Neural cell (in vitro differentiated cells): ENCODE measurements around the gene NUP133. TPM values are rescaled to one million over a fixed set of nuclear protein-coding genes. Genes with fewer than 3 reads are reported as not detected.

Source experiments
- H2AFZ ChIP-seq: fragments of 200-600, 300-800 bp; sonication (generic), shearing (Covaris generic); 2 replicates; pipeline ENCODE4 v1.6.0; 2014; ENCODE audit warnings: low read depth, mild to moderate bottlenecking, antibody characterized with exemption, low read length, moderate library complexity
- H3F3A ChIP-seq: fragments of 200-600 bp; shearing (Covaris generic); 2 replicates; pipeline ENCODE4 v1.6.1; 2016; ENCODE audit warnings: mild to moderate bottlenecking, moderate library complexity, mixed read lengths, antibody characterized with exemption, low read length; ENCODE audit not compliant: insufficient read depth, poor library complexity, severe bottlenecking
- H3K27ac ChIP-seq: fragments of 200-600, 300-800 bp; sonication (generic), shearing (Covaris generic); 2 replicates; pipeline ENCODE4 v1.5.1; 2014; ENCODE audit warnings: mild to moderate bottlenecking, low read length, moderate library complexity
- H3K27me3 ChIP-seq: fragments of 300-800, 200-600 bp; sonication (generic), shearing (Covaris generic); 2 replicates; pipeline ENCODE4 v1.6.0; 2014; ENCODE audit warnings: mild to moderate bottlenecking, low read depth, low read length, moderate library complexity; ENCODE audit not compliant: insufficient read depth
- H3K36me3 ChIP-seq: fragments of 300-800, 200-600 bp; sonication (generic), shearing (Covaris generic); 2 replicates; pipeline ENCODE4 v1.5.1; 2014; ENCODE audit warnings: mild to moderate bottlenecking, antibody characterized with exemption, low read length, moderate library complexity; ENCODE audit not compliant: insufficient read depth
- H3K4me2 ChIP-seq: fragments of 300-800, 200-600 bp; sonication (generic), shearing (Covaris generic); 2 replicates; pipeline ENCODE4 v1.6.0; 2014; ENCODE audit warnings: mild to moderate bottlenecking, low read length
- H3K4me3 ChIP-seq: fragments of 300-800, 200-600 bp; sonication (generic), shearing (Covaris generic); 2 replicates; pipeline ENCODE4 v1.5.1; 2014; ENCODE audit warnings: mild to moderate bottlenecking, low read length, moderate library complexity
- H3K79me2 ChIP-seq: fragments of 200-600 bp; shearing (Covaris generic); replicated peaks from 2 replicates; pipeline ENCODE4 v1.6.0; 2014; ENCODE audit warnings: mild to moderate bottlenecking, low read length, moderate library complexity; ENCODE audit not compliant: insufficient read depth
- H3K9ac ChIP-seq: fragments of 300-800, 200-600 bp; sonication (generic), shearing (Covaris generic); 2 replicates; pipeline ENCODE4 v1.6.1; 2016; ENCODE audit warnings: mild to moderate bottlenecking, low read length, mixed read lengths
- H3K9me2 ChIP-seq: fragments of 200-600 bp; shearing (Covaris generic); 2 replicates; pipeline ENCODE4 v1.6.1; 2016; ENCODE audit warnings: mild to moderate bottlenecking, low read length, mixed read lengths; ENCODE audit not compliant: insufficient read depth
- H3K9me3 ChIP-seq: fragments of 200-600, 300-800 bp; sonication (generic), shearing (Covaris generic); 2 replicates; pipeline ENCODE4 v1.6.1; 2016; ENCODE audit warnings: mild to moderate bottlenecking, mixed run types, low read length, moderate library complexity, mixed read lengths
- H4K20me1 ChIP-seq: fragments of 200-600 bp; shearing (Covaris generic); 2 replicates; pipeline ENCODE4 v1.6.1; 2016; ENCODE audit warnings: mild to moderate bottlenecking, mixed run types; ENCODE audit not compliant: insufficient read depth
- EP300 ChIP-seq: fragments of 450-650 bp; conservative IDR thresholded peaks from 2 replicates; pipeline ENCODE4 v1.6.1; 2014; ENCODE audit warnings: antibody characterized with exemption, mild to moderate bottlenecking, moderate library complexity; ENCODE audit not compliant: poor library complexity, severe bottlenecking
- EZH2 ChIP-seq: fragments of 200-600, 300-800 bp; shearing (Covaris generic), sonication (generic); IDR thresholded peaks from 2 replicates; pipeline ENCODE4 v1.6.1; 2014; ENCODE audit warnings: antibody characterized with exemption, low read length, borderline replicate concordance, mild to moderate bottlenecking; ENCODE audit not compliant: insufficient read depth, poor library complexity, severe bottlenecking
- MXI1 ChIP-seq: fragments of 450-650 bp; conservative IDR thresholded peaks from 2 replicates; pipeline ENCODE4 v1.6.1; 2014; ENCODE audit warnings: antibody characterized with exemption, mild to moderate bottlenecking; ENCODE audit not compliant: poor library complexity, severe bottlenecking
- POLR2AphosphoS5 ChIP-seq: IDR thresholded peaks from 2 replicates; pipeline ENCODE4 v1.6.1; 2012
- RAD21 ChIP-seq: fragments of 450-650 bp; conservative IDR thresholded peaks from 2 replicates; pipeline ENCODE4 v1.6.1; 2014; ENCODE audit warnings: antibody characterized with exemption, mild to moderate bottlenecking, moderate library complexity
- SMC3 ChIP-seq: fragments of 450-650 bp; conservative IDR thresholded peaks from 2 replicates; pipeline ENCODE4 v1.6.1; 2014; ENCODE audit warnings: antibody characterized with exemption, mild to moderate bottlenecking, moderate library complexity; ENCODE audit not compliant: poor library complexity
- TAF1 ChIP-seq: IDR thresholded peaks from 2 replicates; pipeline ENCODE4 v1.6.1; 2012; ENCODE audit warnings: low read depth
- polyA plus RNA-seq: library from polyadenylated mRNA; depleted of rRNA; stranded (reverse); fragments of >200 nt; gene quantifications from 2 replicates; pipeline ENCODE4 v1.2.3, GENCODE V29; 2014
- TF ChIP-seq, protein P1 (sequence below): IDR thresholded peaks from 2 replicates; pipeline ENCODE4 v1.6.1; 2012; ENCODE audit warnings: borderline replicate concordance
- TF ChIP-seq, protein P2 (sequence below): fragments of 450-650 bp; IDR thresholded peaks from 2 replicates; pipeline ENCODE4 v1.5.1; 2014; ENCODE audit warnings: antibody characterized with exemption, mild to moderate bottlenecking, moderate library complexity; ENCODE audit not compliant: poor library complexity, severe bottlenecking

Gene NUP133
- polyA plus RNA-seq, 1 donor from 2014 or later: 73.4 TPM

DNA sequence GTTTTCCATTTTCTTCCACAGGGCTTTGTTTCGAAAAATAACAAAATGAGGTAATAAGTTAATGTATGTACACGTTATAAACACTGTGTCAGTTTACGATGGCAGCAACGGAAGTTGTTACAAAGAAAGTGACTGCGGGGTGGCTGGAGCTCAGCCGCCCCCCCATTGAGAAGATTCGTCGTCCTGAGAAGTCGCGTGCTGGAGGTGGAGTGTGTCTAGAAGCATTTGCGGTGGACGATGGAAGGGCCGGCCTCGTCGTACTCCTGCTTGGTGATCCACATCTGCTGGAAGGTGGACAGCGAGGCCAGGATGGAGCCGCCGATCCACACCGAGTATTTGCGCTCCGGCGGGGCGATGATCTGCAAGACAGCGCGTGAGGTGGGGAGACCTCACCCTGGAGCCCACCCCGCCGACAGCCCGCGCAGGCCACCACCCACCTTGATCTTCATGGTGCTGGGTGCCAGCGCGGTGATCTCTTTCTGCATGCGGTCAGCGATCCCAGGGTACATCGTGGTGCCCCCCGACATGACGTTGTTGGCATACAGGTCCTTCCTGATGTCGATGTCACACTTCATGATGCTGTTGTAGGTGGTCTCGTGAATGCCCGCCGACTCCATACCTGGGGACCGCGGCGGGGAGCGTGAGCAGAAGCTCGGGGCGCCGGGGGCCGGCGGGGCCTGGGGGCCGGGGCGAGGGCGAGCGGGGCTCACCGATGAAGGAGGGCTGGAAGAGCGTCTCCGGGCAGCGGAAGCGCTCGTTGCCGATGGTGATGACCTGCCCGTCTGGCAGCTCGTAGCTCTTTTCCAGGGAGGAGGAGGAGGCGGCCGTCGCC, 76.6 kb downstream of the NUP133 start:
- H3K9ac ChIP-seq: no peak overlapping the region
- no peaks in the 10 kb centered on the region for H3K79me2 ChIP-seq
- no peaks in the 10 kb centered on the region for H3F3A ChIP-seq
- no peaks in the 10 kb centered on the region for H3K9me2 ChIP-seq
- no peaks in the 10 kb centered on the region for H4K20me1 ChIP-seq
- no peak overlapping the region for H3K27ac ChIP-seq
- peak overlapping the region; percentile 57 for H3K4me3 ChIP-seq
- H3K36me3 ChIP-seq: no peaks in the 10 kb centered on the region
- no peak overlapping the region for H3K4me2 ChIP-seq
- peaks cover 62% of the 10 kb centered on the region for H3K27me3 ChIP-seq
- H3K9me3 ChIP-seq: no peaks in the 10 kb centered on the region
- H2AFZ ChIP-seq: no peak overlapping the region
- no peak for TF ChIP-seq EZH2
- TF ChIP-seq TAF1: no peak
- TF ChIP-seq POLR2AphosphoS5: no peak
- no peak for TF ChIP-seq SMC3
- TF ChIP-seq RAD21: no peak
- TF ChIP-seq, protein P1, sequence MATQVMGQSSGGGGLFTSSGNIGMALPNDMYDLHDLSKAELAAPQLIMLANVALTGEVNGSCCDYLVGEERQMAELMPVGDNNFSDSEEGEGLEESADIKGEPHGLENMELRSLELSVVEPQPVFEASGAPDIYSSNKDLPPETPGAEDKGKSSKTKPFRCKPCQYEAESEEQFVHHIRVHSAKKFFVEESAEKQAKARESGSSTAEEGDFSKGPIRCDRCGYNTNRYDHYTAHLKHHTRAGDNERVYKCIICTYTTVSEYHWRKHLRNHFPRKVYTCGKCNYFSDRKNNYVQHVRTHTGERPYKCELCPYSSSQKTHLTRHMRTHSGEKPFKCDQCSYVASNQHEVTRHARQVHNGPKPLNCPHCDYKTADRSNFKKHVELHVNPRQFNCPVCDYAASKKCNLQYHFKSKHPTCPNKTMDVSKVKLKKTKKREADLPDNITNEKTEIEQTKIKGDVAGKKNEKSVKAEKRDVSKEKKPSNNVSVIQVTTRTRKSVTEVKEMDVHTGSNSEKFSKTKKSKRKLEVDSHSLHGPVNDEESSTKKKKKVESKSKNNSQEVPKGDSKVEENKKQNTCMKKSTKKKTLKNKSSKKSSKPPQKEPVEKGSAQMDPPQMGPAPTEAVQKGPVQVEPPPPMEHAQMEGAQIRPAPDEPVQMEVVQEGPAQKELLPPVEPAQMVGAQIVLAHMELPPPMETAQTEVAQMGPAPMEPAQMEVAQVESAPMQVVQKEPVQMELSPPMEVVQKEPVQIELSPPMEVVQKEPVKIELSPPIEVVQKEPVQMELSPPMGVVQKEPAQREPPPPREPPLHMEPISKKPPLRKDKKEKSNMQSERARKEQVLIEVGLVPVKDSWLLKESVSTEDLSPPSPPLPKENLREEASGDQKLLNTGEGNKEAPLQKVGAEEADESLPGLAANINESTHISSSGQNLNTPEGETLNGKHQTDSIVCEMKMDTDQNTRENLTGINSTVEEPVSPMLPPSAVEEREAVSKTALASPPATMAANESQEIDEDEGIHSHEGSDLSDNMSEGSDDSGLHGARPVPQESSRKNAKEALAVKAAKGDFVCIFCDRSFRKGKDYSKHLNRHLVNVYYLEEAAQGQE: no peak
- TF ChIP-seq MXI1: no peak
- TF ChIP-seq, protein P2, sequence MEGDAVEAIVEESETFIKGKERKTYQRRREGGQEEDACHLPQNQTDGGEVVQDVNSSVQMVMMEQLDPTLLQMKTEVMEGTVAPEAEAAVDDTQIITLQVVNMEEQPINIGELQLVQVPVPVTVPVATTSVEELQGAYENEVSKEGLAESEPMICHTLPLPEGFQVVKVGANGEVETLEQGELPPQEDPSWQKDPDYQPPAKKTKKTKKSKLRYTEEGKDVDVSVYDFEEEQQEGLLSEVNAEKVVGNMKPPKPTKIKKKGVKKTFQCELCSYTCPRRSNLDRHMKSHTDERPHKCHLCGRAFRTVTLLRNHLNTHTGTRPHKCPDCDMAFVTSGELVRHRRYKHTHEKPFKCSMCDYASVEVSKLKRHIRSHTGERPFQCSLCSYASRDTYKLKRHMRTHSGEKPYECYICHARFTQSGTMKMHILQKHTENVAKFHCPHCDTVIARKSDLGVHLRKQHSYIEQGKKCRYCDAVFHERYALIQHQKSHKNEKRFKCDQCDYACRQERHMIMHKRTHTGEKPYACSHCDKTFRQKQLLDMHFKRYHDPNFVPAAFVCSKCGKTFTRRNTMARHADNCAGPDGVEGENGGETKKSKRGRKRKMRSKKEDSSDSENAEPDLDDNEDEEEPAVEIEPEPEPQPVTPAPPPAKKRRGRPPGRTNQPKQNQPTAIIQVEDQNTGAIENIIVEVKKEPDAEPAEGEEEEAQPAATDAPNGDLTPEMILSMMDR: no peak
- TF ChIP-seq EP300: no peak

DNA sequence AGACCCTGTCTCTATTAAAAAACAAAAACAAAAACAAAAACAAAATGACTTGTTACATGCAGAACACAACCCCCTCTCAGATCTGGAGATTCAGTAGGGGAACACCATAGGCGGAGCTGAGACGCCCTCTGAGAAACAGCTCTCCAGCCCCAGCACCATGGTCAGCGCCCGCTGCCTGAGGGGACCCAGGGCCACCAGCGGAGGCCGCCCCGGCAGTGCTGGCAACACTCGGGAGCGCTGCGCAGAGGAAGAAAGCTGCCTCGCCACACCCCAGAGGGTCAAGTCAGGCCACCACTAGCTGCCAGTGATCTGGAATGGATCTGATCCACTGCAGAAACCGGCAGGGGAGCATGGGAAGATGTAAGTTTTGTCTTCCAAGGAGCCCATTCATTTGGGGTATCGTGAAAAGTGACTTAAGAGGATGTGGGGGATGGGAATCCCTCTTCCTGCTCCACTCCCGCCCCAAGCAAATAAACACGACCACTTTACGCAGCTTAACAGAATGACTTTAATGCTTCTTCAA, 77.3 kb downstream of the NUP133 start:
- H3K4me3 ChIP-seq: no peak overlapping the region
- peaks cover 63% of the 10 kb centered on the region for H3K27me3 ChIP-seq
- no peak overlapping the region for H3K27ac ChIP-seq
- H3F3A ChIP-seq: no peaks in the 10 kb centered on the region
- no peak overlapping the region for H3K9ac ChIP-seq
- H3K79me2 ChIP-seq: no peaks in the 10 kb centered on the region
- H2AFZ ChIP-seq: no peak overlapping the region
- H4K20me1 ChIP-seq: no peaks in the 10 kb centered on the region
- TF ChIP-seq, protein P1: no peak
- TF ChIP-seq POLR2AphosphoS5 (no peak), EZH2 (no peak)
- no peaks in the 10 kb centered on the region for H3K9me3 ChIP-seq
- H3K4me2 ChIP-seq: no peak overlapping the region
- no peaks in the 10 kb centered on the region for H3K36me3 ChIP-seq
- no peaks in the 10 kb centered on the region for H3K9me2 ChIP-seq
